SU-DHL-6 (cell line): ENCODE measurements around the gene PTGIS.

Source experiments
- CTCF ChIP-seq: fragments of 200-600 bp; sonication (generic); IDR thresholded peaks from one replicate; pipeline ENCODE4 v1.5.1; 2017; ENCODE audit warnings: antibody characterized with exemption, mild to moderate bottlenecking, low read length, moderate library complexity; ENCODE audit not compliant: insufficient read depth, poor library complexity, severe bottlenecking
- EZH2phosphoT487 ChIP-seq: fragments of 200-600 bp; sonication (generic), shearing (Covaris generic); conservative IDR thresholded peaks from 2 replicates; pipeline ENCODE4 v1.6.1; 2018; ENCODE audit warnings: mild to moderate bottlenecking, antibody characterized with exemption, low read length, moderate library complexity, mixed read lengths

- TF ChIP-seq CTCF (no peak), EZH2phosphoT487 (no peak)
These were observed 39.6 kb upstream of the PTGIS start for GRCh38 chr20:49607568-49607967.
